ENCODE data around the gene ACTG2.

ACTG2 gene

GRCh38 chr2:73915437-73915993 lies 22.7 kb downstream of the ACTG2 start:
- DNase-seq: no peak

- no peak for DNase-seq
These were observed 23.9 kb downstream of the ACTG2 start for GRCh38 chr2:73916666-73917065.

GRCh38 chr2:73917296-73917695 lies 24.5 kb downstream of the ACTG2 start:
- no peak for DNase-seq

- no peak for DNase-seq
These were observed 24.9 kb downstream of the ACTG2 start for GRCh38 chr2:73917696-73918207.

GRCh38 chr2:73918856-73919255 lies 26.0 kb downstream of the ACTG2 start:
- DNase-seq: no peak

GRCh38 chr2:73919596-73920228 lies 26.9 kb downstream of the ACTG2 start:
- no peak for DNase-seq

- peak; percentile 24 for DNase-seq
These were observed 28.1 kb downstream of the ACTG2 start for GRCh38 chr2:73920577-73921545.

- DNase-seq: no peak
These were observed 28.8 kb downstream of the ACTG2 start for GRCh38 chr2:73921581-73921980.

GRCh38 chr2:73922681-73923080 lies 29.9 kb downstream of the ACTG2 start:
- DNase-seq: no peak

- no peak for DNase-seq
These were observed 32.4 kb downstream of the ACTG2 start for GRCh38 chr2:73925033-73925704.

- no peak for DNase-seq
These were observed 33.2 kb downstream of the ACTG2 start for GRCh38 chr2:73925853-73926492.

GRCh38 chr2:73926493-73927327 lies 33.9 kb downstream of the ACTG2 start, which contains the start of gene DGUOK:
TSS of gene DGUOK (plus strand) at chr2:73926880. CDS start at chr2:73926911, 31 bp downstream.
- DNase-seq: peak; percentile 92

- no peak for DNase-seq
These were observed 34.5 kb downstream of the ACTG2 start for GRCh38 chr2:73927344-73927743.

GRCh38 chr2:73928963-73929347 lies 36.1 kb downstream of the ACTG2 start:
- DNase-seq: no peak

- DNase-seq: no peak
These were observed 37.6 kb downstream of the ACTG2 start for GRCh38 chr2:73930386-73930785.

- no peak for DNase-seq
These were observed 39.0 kb downstream of the ACTG2 start for GRCh38 chr2:73931531-73932500.

- no peak for DNase-seq
These were observed 40.4 kb downstream of the ACTG2 start for GRCh38 chr2:73933194-73933593.

GRCh38 chr2:73935641-73936040 lies 42.8 kb downstream of the ACTG2 start:
- DNase-seq: no peak

GRCh38 chr2:73937103-73937885 lies 44.5 kb downstream of the ACTG2 start:
- no peak for DNase-seq

All from effector CD8-positive, alpha-beta T cell (primary cell).